HepG2 (cell line): ENCODE results near the gene FIZ1. TPM values are rescaled to one million over a fixed set of nuclear protein-coding genes. Genes with fewer than 3 reads are reported as not detected.
A peak's percentile ranks its signal among the peaks of the same experiment; 100 is the strongest.

Source experiments
- ATF6 ChIP-seq: sonication (generic); formaldehyde crosslinking; conservative IDR thresholded peaks from 2 replicates; pipeline ENCODE4 v1.4.0; 2020; ENCODE audit warnings: missing genetic modification reagents
- BHLHE40 ChIP-seq: IDR thresholded peaks from 2 replicates; pipeline ENCODE4 v1.6.1; 2011; ENCODE audit warnings: low read length, improper control_type of control experiment
- CTCF ChIP-seq: sonication (generic); formaldehyde crosslinking; IDR thresholded peaks from 2 replicates; pipeline ENCODE4 v1.5.0; 2020; ENCODE audit warnings: mild to moderate bottlenecking, missing genetic modification reagents, moderate library complexity
- FOXA3 ChIP-seq: IDR thresholded peaks from 2 replicates; pipeline ENCODE4 v1.6.1; 2016; ENCODE audit warnings: missing genetic modification reagents, missing compliant biosample characterization
- MIXL1 ChIP-seq: IDR thresholded peaks from 2 replicates; pipeline ENCODE4 v1.6.1; 2016
- SP2 ChIP-seq: sonication (generic); formaldehyde crosslinking; IDR thresholded peaks from 2 replicates; pipeline ENCODE4 v1.5.1; 2020; ENCODE audit warnings: mild to moderate bottlenecking, missing genetic modification reagents
- TBL1XR1 ChIP-seq: fragments of 150-350 bp; IDR thresholded peaks from 2 replicates; pipeline ENCODE4 v1.6.1; 2014; ENCODE audit warnings: borderline replicate concordance, low read length; ENCODE audit not compliant: partially characterized antibody
- ZBTB40 ChIP-seq, 2 experiments: fragments of 450-650 bp in 1 of 2; sonication (generic) in 1 of 2; formaldehyde crosslinking in 1 of 2; IDR thresholded peaks; 2 replicates each; pipeline versions ENCODE4 v1.6.1 to v1.8.0; 2016 to 2022; ENCODE audit warnings: antibody characterized with exemption in 1 of 2, mild to moderate bottlenecking in 1 of 2, missing genetic modification reagents in 1 of 2
- ZBTB7A ChIP-seq: sonication (generic); formaldehyde crosslinking; IDR thresholded peaks from 2 replicates; pipeline ENCODE4 v1.8.0; 2022; ENCODE audit warnings: mild to moderate bottlenecking, missing genetic modification reagents
- ZNF124 ChIP-seq: sonication (generic); formaldehyde crosslinking; IDR thresholded peaks from 2 replicates; pipeline ENCODE4 v1.4.0; 2020; ENCODE audit warnings: missing genetic modification reagents
- ZNF280D ChIP-seq: sonication (generic); formaldehyde crosslinking; IDR thresholded peaks from 2 replicates; pipeline ENCODE4 v1.5.1; 2020; ENCODE audit warnings: mild to moderate bottlenecking, missing genetic modification reagents
- ZNF343 ChIP-seq: sonication (generic); formaldehyde crosslinking; IDR thresholded peaks from 2 replicates; pipeline ENCODE4 v1.4.0; 2020; ENCODE audit warnings: mild to moderate bottlenecking, missing genetic modification reagents
- ZSCAN25 ChIP-seq: sonication (generic); formaldehyde crosslinking; IDR thresholded peaks from 2 replicates; pipeline ENCODE4 v1.8.0; 2022; ENCODE audit warnings: mild to moderate bottlenecking, missing genetic modification reagents
- polyA plus RNA-seq, 8 experiments: library from polyadenylated mRNA; depleted of rRNA in 3 of 8; stranded (reverse) in 7 of 8; unstranded in 1 of 8; fragments of >200 nt; fragmentation: Illumina TruSeq in 4 of 8; extraction: Trizol in 4 of 8; gene quantifications; 2 replicates each; pipeline versions ENCODE4 v1.2.1 to v1.2.3, GENCODE V29; 2011 to 2016; ENCODE audit warnings: low read depth in 4 of 8, missing spikeins in 1 of 8, mixed read lengths in 1 of 8; ENCODE audit not compliant: insufficient read depth in 1 of 8
- total RNA-seq, 5 experiments: library from RNA; depleted of rRNA; stranded (reverse); fragments of >200 nt; fragmentation: Illumina TruSeq; extraction: Trizol; gene quantifications; 2 replicates each; pipeline ENCODE4 v1.2.3, GENCODE V29; 2016; ENCODE audit warnings: low read depth in 1 of 5

The FIZ1 gene
- total and polyA plus RNA-seq, 2 of the 13 experiments (the other 11 are each of a cell fraction or from before 2014, with no cell fraction given): 3.6 to 5.9 TPM

GRCh38 chr19:55585658-55586339, 13.5 kb downstream of the FIZ1 start (continued):
- no peak for TF ChIP-seq MIXL1
- no peak for TF ChIP-seq FOXA3 (CRISPR knock-in tag)
- TF ChIP-seq TBL1XR1: no peak
- no peak for TF ChIP-seq ZNF343
- TF ChIP-seq ZBTB40 (IDR thresholded peaks at IDR 0.05): no peak
- no peak for TF ChIP-seq ZBTB40 (CRISPR knock-in tag; IDR thresholded peaks at IDR 0.05)
- no peak for TF ChIP-seq CTCF (CRISPR knock-in tag)
- TF ChIP-seq ZNF124 (CRISPR knock-in tag): no peak
- TF ChIP-seq ZSCAN25 (CRISPR knock-in tag): no peak
- no peak for TF ChIP-seq ATF6
- no peak for TF ChIP-seq BHLHE40
- peak; percentile 89 for TF ChIP-seq SP2 (CRISPR knock-in tag)
- no peak for TF ChIP-seq ZNF280D (CRISPR knock-in tag)
- TF ChIP-seq ZBTB7A (CRISPR knock-in tag): peak; percentile 24; the same call in 1 of the 2 replicates
